Osteoblast (primary cell): ENCODE results near the gene MRPS2. TPM values are rescaled to one million over a fixed set of nuclear protein-coding genes. Genes with fewer than 3 reads are reported as not detected.

Experiments
- DNase-seq: peaks from one replicate; pipeline ENCODE4 v3.0.0; 2011; ENCODE audit warnings: low spot score, mixed read lengths; ENCODE audit not compliant: insufficient read length; ENCODE audit errors: missing footprints
- H2AFZ ChIP-seq: 2 replicates; pipeline ENCODE4 v1.6.0; 2011; ENCODE audit warnings: mild to moderate bottlenecking, low read length
- H3K27ac ChIP-seq: 2 replicates; pipeline ENCODE4 v1.5.1; 2011; ENCODE audit warnings: mild to moderate bottlenecking, low read depth, low read length, moderate library complexity
- H3K27me3 ChIP-seq: 2 replicates; pipeline ENCODE4 v1.6.0; 2012; ENCODE audit warnings: mild to moderate bottlenecking, control low read depth, inconsistent platforms, low read length, moderate library complexity; ENCODE audit not compliant: insufficient read depth
- H3K36me3 ChIP-seq: 2 replicates; pipeline ENCODE4 v1.5.1; 2011; ENCODE audit warnings: mild to moderate bottlenecking, low read length, control low read depth, moderate library complexity; ENCODE audit not compliant: insufficient read depth
- H3K4me1 ChIP-seq: 2 replicates; pipeline ENCODE4 v1.5.1; 2011; ENCODE audit warnings: mild to moderate bottlenecking, low read length, control low read depth, moderate library complexity; ENCODE audit not compliant: insufficient read depth
- H3K4me2 ChIP-seq: 2 replicates; pipeline ENCODE4 v1.6.0; 2011; ENCODE audit warnings: mild to moderate bottlenecking, low read length; ENCODE audit not compliant: insufficient read depth
- H3K4me3 ChIP-seq: fragments of 200-600 bp; sonication (generic); 3 replicates; pipeline ENCODE4 v1.5.1; 2012; ENCODE audit warnings: mild to moderate bottlenecking, low read length, inconsistent platforms; ENCODE audit not compliant: insufficient read depth
- H3K79me2 ChIP-seq: 2 replicates; pipeline ENCODE4 v1.6.0; 2012; ENCODE audit warnings: mild to moderate bottlenecking, low read length, control low read depth, inconsistent platforms; ENCODE audit not compliant: insufficient read depth
- H3K9me3 ChIP-seq: 2 replicates; pipeline ENCODE4 v1.5.1; 2011; ENCODE audit warnings: low read depth, low read length, control low read depth
- H4K20me1 ChIP-seq: 2 replicates; pipeline ENCODE4 v1.6.0; 2012; ENCODE audit warnings: mild to moderate bottlenecking, low read length, control low read depth; ENCODE audit not compliant: insufficient read depth
- CTCF ChIP-seq: IDR thresholded peaks from 2 replicates; pipeline ENCODE4 v1.5.1; 2011; ENCODE audit warnings: mild to moderate bottlenecking, low read depth, low read length, moderate library complexity; ENCODE audit errors: extremely low read depth
- total RNA-seq: library from RNA; depleted of rRNA; stranded (reverse); fragments of >200 nt; gene quantifications from 2 replicates; pipeline ENCODE4 v1.2.3, GENCODE V29; 2012

The MRPS2 gene
- total RNA-seq, 1 donor, result 13.0 TPM

DNA sequence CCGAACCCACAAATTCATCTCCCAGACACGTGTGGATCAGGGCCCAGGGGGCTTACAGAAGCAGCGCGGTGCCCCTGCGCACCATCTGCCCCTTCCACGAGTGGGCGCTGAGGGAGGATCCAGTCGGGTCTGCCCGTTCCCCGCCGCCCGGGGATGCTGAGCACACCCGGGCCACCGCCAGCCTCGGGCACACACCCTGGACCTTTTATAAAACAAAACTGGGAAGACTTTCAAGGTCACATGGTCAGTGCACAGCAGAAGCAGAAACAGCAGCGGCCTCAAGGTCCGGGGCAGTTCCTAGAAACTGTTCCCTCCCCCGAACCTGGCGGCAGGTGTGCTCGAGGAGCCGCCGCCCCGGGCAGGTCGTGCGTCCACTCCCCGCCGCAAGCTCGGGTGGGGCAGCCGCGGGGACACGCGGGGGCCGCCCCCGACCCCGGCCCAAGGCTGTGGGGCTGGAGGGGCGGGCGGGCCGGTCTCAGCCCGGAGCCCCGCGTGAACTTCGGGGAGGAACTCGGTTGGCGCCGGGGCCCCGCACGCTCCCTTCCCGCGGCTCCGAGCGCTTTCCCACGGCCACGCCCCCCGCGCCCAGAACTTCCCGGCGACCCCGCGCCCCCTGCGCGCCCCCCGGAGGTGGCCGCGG lies 21.5 kb upstream of the MRPS2 start:
- peaks cover 1% of the 10 kb centered on the region for H3K36me3 ChIP-seq
- no peaks in the 10 kb centered on the region for H3K27me3 ChIP-seq
- H3K4me3 ChIP-seq, result peak overlapping the region; percentile 67
- peak overlapping the region; percentile 18 for H2AFZ ChIP-seq
- peaks cover 7% of the 10 kb centered on the region for H4K20me1 ChIP-seq
- H3K9me3 ChIP-seq, result no peaks in the 10 kb centered on the region
- TF ChIP-seq CTCF, result no peak
- H3K27ac ChIP-seq, result no peak overlapping the region
- peak overlapping the region; percentile 68 for H3K4me2 ChIP-seq
- peak; percentile 92 for DNase-seq
- H3K79me2 ChIP-seq, result no peaks in the 10 kb centered on the region
- H3K4me1 ChIP-seq, result peaks cover 8% of the 10 kb centered on the region

- no peaks in the 10 kb centered on the region for H3K9me3 ChIP-seq
- H3K27ac ChIP-seq, result no peak within 1 kb of the TSS
- H3K4me3 ChIP-seq, result peak within 1 kb of the TSS; percentile 86
- no peak for TF ChIP-seq CTCF
- H3K79me2 ChIP-seq, result no peaks in the 10 kb centered on the region
- DNase-seq, result peak; percentile 86
- peaks cover 7% of the 10 kb centered on the region for H4K20me1 ChIP-seq
- H3K4me1 ChIP-seq, result peaks cover 8% of the 10 kb centered on the region
- H3K36me3 ChIP-seq, result peaks cover 5% of the 10 kb centered on the region
- peak within 1 kb of the TSS; percentile 85 for H3K4me2 ChIP-seq
- no peaks in the 10 kb centered on the region for H3K27me3 ChIP-seq
- peak within 1 kb of the TSS; percentile 86 for H2AFZ ChIP-seq
Measured at GRCh38 chr9:135479469-135480052, 20.9 kb upstream of the MRPS2 start, which contains the start of gene PPP1R26. Gene PPP1R26, plus strand, starts transcription at chr9:135479782. Its CDS starts 4,729 bp downstream, at chr9:135484511.

GRCh38 chr9:135480071-135480939 lies 20.2 kb upstream of the MRPS2 start:
- H4K20me1 ChIP-seq, result peaks cover 7% of the 10 kb centered on the region
- H2AFZ ChIP-seq, result peak overlapping the region; percentile 86
- no peak for TF ChIP-seq CTCF
- DNase-seq, result peak; percentile 95
- H3K27me3 ChIP-seq, result no peaks in the 10 kb centered on the region
- H3K4me3 ChIP-seq, result peak overlapping the region; percentile 86
- no peak overlapping the region for H3K27ac ChIP-seq
- H3K36me3 ChIP-seq, result peaks cover 5% of the 10 kb centered on the region
- H3K79me2 ChIP-seq, result no peaks in the 10 kb centered on the region
- H3K4me1 ChIP-seq, result peaks cover 8% of the 10 kb centered on the region
- peak overlapping the region; percentile 85 for H3K4me2 ChIP-seq
- no peaks in the 10 kb centered on the region for H3K9me3 ChIP-seq
